H9 (cell line): ENCODE measurements around the gene OR4X2. TPM values are rescaled to one million over a fixed set of nuclear protein-coding genes. Genes with fewer than 3 reads are reported as not detected.

Experiments used
- DNase-seq: peaks from one replicate; pipeline ENCODE4 v3.0.0-alpha.2; 2017
- H2AFZ ChIP-seq: one replicate; pipeline ENCODE4 v1.6.1; 2013; ENCODE audit warnings: mild to moderate bottlenecking, low read length, control low read depth, moderate library complexity
- H2AK5ac ChIP-seq: 2 replicates; pipeline ENCODE4 v1.6.1; 2013; ENCODE audit warnings: low read length, control low read depth, mixed read lengths; ENCODE audit not compliant: insufficient read length
- H2BK120ac ChIP-seq: one replicate; pipeline ENCODE4 v1.6.1; 2013; ENCODE audit warnings: low read depth, mild to moderate bottlenecking, low read length, control low read depth, inconsistent platforms; ENCODE audit not compliant: poor library complexity, severe bottlenecking
- H2BK12ac ChIP-seq: 2 replicates; pipeline ENCODE4 v1.6.1; 2013; ENCODE audit warnings: low read length, control low read depth, mixed read lengths, low read depth; ENCODE audit not compliant: insufficient read length
- H2BK15ac ChIP-seq: 2 replicates; pipeline ENCODE4 v1.6.1; 2013; ENCODE audit warnings: low read depth, low read length, control low read depth
- H2BK20ac ChIP-seq: one replicate; pipeline ENCODE4 v1.6.1; 2013; ENCODE audit warnings: low read depth, mild to moderate bottlenecking, low read length, control low read depth, inconsistent platforms; ENCODE audit not compliant: poor library complexity, severe bottlenecking
- H2BK5ac ChIP-seq: 2 replicates; pipeline ENCODE4 v1.6.1; 2013; ENCODE audit warnings: low read length, control low read depth, mixed read lengths; ENCODE audit not compliant: insufficient read length
- H3K14ac ChIP-seq: 2 replicates; pipeline ENCODE4 v1.6.1; 2013; ENCODE audit warnings: low read length, control low read depth; ENCODE audit not compliant: insufficient read depth
- H3K18ac ChIP-seq: 2 replicates; pipeline ENCODE4 v1.6.1; 2013; ENCODE audit warnings: low read depth, mild to moderate bottlenecking, mixed read lengths, low read length, control low read depth; ENCODE audit not compliant: insufficient read length
- H3K23ac ChIP-seq: 2 replicates; pipeline ENCODE4 v1.6.1; 2013; ENCODE audit warnings: low read length, control low read depth, mixed read lengths, low read depth; ENCODE audit not compliant: insufficient read length
- H3K23me2 ChIP-seq: 2 replicates; pipeline ENCODE4 v1.6.1; 2013; ENCODE audit warnings: low read depth, mild to moderate bottlenecking, mixed read lengths, low read length, control low read depth; ENCODE audit not compliant: insufficient read length, poor library complexity, severe bottlenecking
- H3K27ac ChIP-seq: 2 replicates; pipeline ENCODE4 v1.5.1; 2013; ENCODE audit warnings: low read length, control low read depth, mixed read lengths, low read depth; ENCODE audit not compliant: insufficient read length
- H3K27me3 ChIP-seq: 2 replicates; pipeline ENCODE4 v1.6.1; 2013; ENCODE audit warnings: low read length, control low read depth, inconsistent platforms; ENCODE audit not compliant: insufficient read depth
- H3K4ac ChIP-seq: 2 replicates; pipeline ENCODE4 v1.6.1; 2013; ENCODE audit warnings: low read depth, mild to moderate bottlenecking, control low read depth, inconsistent platforms, low read length, moderate library complexity
- H3K4me1 ChIP-seq: 2 replicates; pipeline ENCODE4 v1.6.1; 2013; ENCODE audit warnings: low read length, control low read depth, inconsistent platforms; ENCODE audit not compliant: insufficient read depth
- H3K4me2 ChIP-seq: 2 replicates; pipeline ENCODE4 v1.6.1; 2013; ENCODE audit warnings: low read length, control low read depth, mixed read lengths; ENCODE audit not compliant: insufficient read length, insufficient read depth
- H3K56ac ChIP-seq: 2 replicates; pipeline ENCODE4 v1.6.1; 2013; ENCODE audit warnings: low read depth, mild to moderate bottlenecking, mixed read lengths, low read length, control low read depth; ENCODE audit not compliant: insufficient read length
- H3K79me1 ChIP-seq: 2 replicates; pipeline ENCODE4 v1.6.1; 2013; ENCODE audit warnings: low read depth, mild to moderate bottlenecking, moderate library complexity, low read length, control low read depth, inconsistent platforms; ENCODE audit not compliant: insufficient read depth, poor library complexity, severe bottlenecking
- H3K79me2 ChIP-seq: 2 replicates; pipeline ENCODE4 v1.6.1; 2013; ENCODE audit warnings: low read length, control low read depth, inconsistent platforms; ENCODE audit not compliant: insufficient read depth
- H3K9ac ChIP-seq: 2 replicates; pipeline ENCODE4 v1.6.1; 2013; ENCODE audit warnings: low read length, control low read depth, mixed read lengths; ENCODE audit not compliant: insufficient read length; ENCODE audit errors: extremely low read depth
- H3K9me3 ChIP-seq: one replicate; pipeline ENCODE4 v1.6.1; 2013; ENCODE audit warnings: low read depth, low read length, inconsistent platforms; ENCODE audit not compliant: control insufficient read depth
- H3T11ph ChIP-seq: one replicate; pipeline ENCODE4 v1.6.1; 2013; ENCODE audit warnings: mild to moderate bottlenecking, low read length, control low read depth, inconsistent platforms
- H4K20me1 ChIP-seq: one replicate; pipeline ENCODE4 v1.6.1; 2013; ENCODE audit not compliant: control insufficient read depth, insufficient read length, insufficient read depth
- H4K5ac ChIP-seq: 2 replicates; pipeline ENCODE4 v1.6.1; 2013; ENCODE audit warnings: low read depth, mild to moderate bottlenecking, mixed read lengths, low read length, control low read depth; ENCODE audit not compliant: insufficient read length
- H4K8ac ChIP-seq: replicated peaks from 2 replicates; pipeline ENCODE4 v1.6.1; 2013; ENCODE audit warnings: low read length, control low read depth, mixed read lengths, low read depth; ENCODE audit not compliant: insufficient read length
- H4K91ac ChIP-seq: 2 replicates; pipeline ENCODE4 v1.6.1; 2013; ENCODE audit warnings: low read depth, mild to moderate bottlenecking, moderate library complexity, mixed read lengths, low read length, control low read depth; ENCODE audit not compliant: insufficient read length
- H3K27ac Mint-ChIP-seq, 3 experiments: 2 replicates in 2 of 3; 3 replicates in 1 of 3; pipeline ENCODE4 v1.8.0; 2020 to 2021; ENCODE audit warnings: mixed read lengths in 3 of 3, mild to moderate bottlenecking in 1 of 3, moderate library complexity in 1 of 3
- H3K27me3 Mint-ChIP-seq: 2 replicates; pipeline ENCODE4 v1.8.0; 2021; ENCODE audit warnings: low read depth, mild to moderate bottlenecking, moderate library complexity, mixed read lengths
- H3K36me3 Mint-ChIP-seq, 3 experiments: 2 replicates in 2 of 3; 3 replicates in 1 of 3; pipeline ENCODE4 v1.8.0; 2020 to 2021; ENCODE audit warnings: low read depth in 3 of 3, mixed read lengths in 3 of 3; ENCODE audit not compliant: insufficient read depth in 1 of 3
- H3K4me1 Mint-ChIP-seq, 2 experiments: 2 replicates each; pipeline ENCODE4 v1.8.0; 2020; ENCODE audit warnings: mixed read lengths in 2 of 2
- H3K4me3 Mint-ChIP-seq, 2 experiments: 2 replicates in 1 of 2; 3 replicates in 1 of 2; pipeline ENCODE4 v1.8.0; 2020 to 2021; ENCODE audit warnings: mild to moderate bottlenecking in 2 of 2, mixed read lengths in 2 of 2, moderate library complexity in 1 of 2
- H3K9me3 Mint-ChIP-seq, 2 experiments: 2 replicates in 1 of 2; 3 replicates in 1 of 2; pipeline ENCODE4 v1.8.0; 2020; ENCODE audit warnings: mild to moderate bottlenecking in 2 of 2, mixed read lengths in 2 of 2, moderate library complexity in 1 of 2
- WGBS: extraction: QIAGEN DNeasy Blood & Tissue Kit; methylation state at CpG from one replicate; pipeline ENCODE4 v1.1.7; 2013; ENCODE audit warnings: missing lambda C conversion rate, low lambda C conversion rate, mixed read lengths; ENCODE audit not compliant: insufficient read length; ENCODE audit errors: extremely low coverage; 5-methylcytosine and 5-hydroxymethylcytosine counted together
- total RNA-seq: library from RNA; stranded (reverse); gene quantifications from 2 replicates; pipeline ENCODE4 v1.2.1, GENCODE V29; 2021
- TF ChIP-seq, protein P1 (sequence below): fragments of 200-600 bp; sonication (generic); conservative IDR thresholded peaks from 3 replicates; pipeline ENCODE4 v1.8.0; 2021; ENCODE audit warnings: antibody characterized with exemption, mild to moderate bottlenecking

OR4X2 gene
- total RNA-seq, 1 experiment from 2014 or later = not detected

GRCh38 chr11:48210052-48210451, 34.9 kb upstream of the OR4X2 start:
- Histone ChIP-seq H3K23ac (no peak overlapping the region), H4K5ac (no peak overlapping the region), H3K79me1 (no peaks in the 10 kb centered on the region), H2BK15ac (no peak overlapping the region), H3K27me3 (no peaks in the 10 kb centered on the region), H2AK5ac (no peak overlapping the region), H3K27ac (no peak overlapping the region), H3K4me1 (no peaks in the 10 kb centered on the region), H2BK120ac (no peak overlapping the region), H3K56ac (no peak overlapping the region), H4K8ac (no peak overlapping the region), H3T11ph (no peak overlapping the region), H3K23me2 (no peaks in the 10 kb centered on the region), H3K4me2 (no peak overlapping the region), H3K9ac (no peak overlapping the region), H3K9me3 (peaks cover 72% of the 10 kb centered on the region), H3K14ac (no peak overlapping the region), H2BK5ac (no peak overlapping the region), H4K20me1 (no peaks in the 10 kb centered on the region), H3K18ac (no peak overlapping the region), H2BK12ac (no peak overlapping the region), H2BK20ac (no peak overlapping the region), H4K91ac (no peak overlapping the region), H3K79me2 (no peaks in the 10 kb centered on the region), H3K4ac (no peak overlapping the region), H2AFZ (no peak overlapping the region)
- Mint-ChIP-seq H3K4me3 (no peak overlapping the region), H3K9me3 (peaks cover 93% of the 10 kb centered on the region in 2 experiments), H3K27ac (no peak overlapping the region), H3K36me3 (peaks cover 0 to 14% (median 5%) of the 10 kb centered on the region in 3 experiments; a peak in 4 of 7 replicates), H3K4me1 (no peaks in the 10 kb centered on the region), H3K27me3 (no peaks in the 10 kb centered on the region; the same call in 1 of the 2 replicates)
- DNase-seq = peak; percentile 29
- TF ChIP-seq, protein P1, sequence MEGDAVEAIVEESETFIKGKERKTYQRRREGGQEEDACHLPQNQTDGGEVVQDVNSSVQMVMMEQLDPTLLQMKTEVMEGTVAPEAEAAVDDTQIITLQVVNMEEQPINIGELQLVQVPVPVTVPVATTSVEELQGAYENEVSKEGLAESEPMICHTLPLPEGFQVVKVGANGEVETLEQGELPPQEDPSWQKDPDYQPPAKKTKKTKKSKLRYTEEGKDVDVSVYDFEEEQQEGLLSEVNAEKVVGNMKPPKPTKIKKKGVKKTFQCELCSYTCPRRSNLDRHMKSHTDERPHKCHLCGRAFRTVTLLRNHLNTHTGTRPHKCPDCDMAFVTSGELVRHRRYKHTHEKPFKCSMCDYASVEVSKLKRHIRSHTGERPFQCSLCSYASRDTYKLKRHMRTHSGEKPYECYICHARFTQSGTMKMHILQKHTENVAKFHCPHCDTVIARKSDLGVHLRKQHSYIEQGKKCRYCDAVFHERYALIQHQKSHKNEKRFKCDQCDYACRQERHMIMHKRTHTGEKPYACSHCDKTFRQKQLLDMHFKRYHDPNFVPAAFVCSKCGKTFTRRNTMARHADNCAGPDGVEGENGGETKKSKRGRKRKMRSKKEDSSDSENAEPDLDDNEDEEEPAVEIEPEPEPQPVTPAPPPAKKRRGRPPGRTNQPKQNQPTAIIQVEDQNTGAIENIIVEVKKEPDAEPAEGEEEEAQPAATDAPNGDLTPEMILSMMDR = peak; percentile 26; the same call in 1 of the 3 replicates
- no CpG with 5 or more reads among the region's 7 CpGs for WGBS
